ENCODE data around the gene FOXK2. TPM values are rescaled to one million over a fixed set of nuclear protein-coding genes. Genes with fewer than 3 reads are reported as not detected.
A peak's percentile ranks its signal among the peaks of the same experiment; 100 is the strongest.

Gene FOXK2
- total and polyA plus RNA-seq, 2 donors from 2014 or later, result 13.5 to 37.9 TPM

- intact Hi-C loops (cut with DNase I), result no loop called here
- DNase-seq (peak in 1 of 5 donors; percentile 49), FAIRE-seq (no peak)
- no peaks in the 10 kb centered on the region for H3K27me3 ChIP-seq (ENCODE audit: control insufficient read depth, insufficient read depth, low read length)
- TF ChIP-seq, protein P1, sequence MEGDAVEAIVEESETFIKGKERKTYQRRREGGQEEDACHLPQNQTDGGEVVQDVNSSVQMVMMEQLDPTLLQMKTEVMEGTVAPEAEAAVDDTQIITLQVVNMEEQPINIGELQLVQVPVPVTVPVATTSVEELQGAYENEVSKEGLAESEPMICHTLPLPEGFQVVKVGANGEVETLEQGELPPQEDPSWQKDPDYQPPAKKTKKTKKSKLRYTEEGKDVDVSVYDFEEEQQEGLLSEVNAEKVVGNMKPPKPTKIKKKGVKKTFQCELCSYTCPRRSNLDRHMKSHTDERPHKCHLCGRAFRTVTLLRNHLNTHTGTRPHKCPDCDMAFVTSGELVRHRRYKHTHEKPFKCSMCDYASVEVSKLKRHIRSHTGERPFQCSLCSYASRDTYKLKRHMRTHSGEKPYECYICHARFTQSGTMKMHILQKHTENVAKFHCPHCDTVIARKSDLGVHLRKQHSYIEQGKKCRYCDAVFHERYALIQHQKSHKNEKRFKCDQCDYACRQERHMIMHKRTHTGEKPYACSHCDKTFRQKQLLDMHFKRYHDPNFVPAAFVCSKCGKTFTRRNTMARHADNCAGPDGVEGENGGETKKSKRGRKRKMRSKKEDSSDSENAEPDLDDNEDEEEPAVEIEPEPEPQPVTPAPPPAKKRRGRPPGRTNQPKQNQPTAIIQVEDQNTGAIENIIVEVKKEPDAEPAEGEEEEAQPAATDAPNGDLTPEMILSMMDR (IDR thresholded peaks at IDR 0.05; ENCODE audit: borderline replicate concordance, extremely low read depth, insufficient read depth), result no peak
- H3K9ac ChIP-seq (ENCODE audit: low read length in 3 of 3), result no peak overlapping the region
- H3K4me1 ChIP-seq (ENCODE audit: control insufficient read depth in 2 of 3, insufficient read depth in 2 of 3, low read depth in 1 of 3, low read length in 3 of 3), result no peaks in the 10 kb centered on the region
- no peaks in the 10 kb centered on the region for H3K9me3 ChIP-seq (ENCODE audit: control insufficient read depth in 2 of 3, insufficient read depth in 1 of 3, low read length in 3 of 3)
- H3K4me3 ChIP-seq (ENCODE audit: low read length in 3 of 3), result no peak overlapping the region
- H3K36me3 ChIP-seq (ENCODE audit: control insufficient read depth in 2 of 3, insufficient read depth in 3 of 3, low read length in 3 of 3), result peaks cover 7 to 42% (median 29%) of the 10 kb centered on the region in 3 donors
- H3K27ac ChIP-seq (ENCODE audit: low read depth in 2 of 2, low read length in 2 of 2), result no peak overlapping the region
Observed at GRCh38 chr17:82619211-82619610, 99.7 kb downstream of the FOXK2 start.

GRCh38 chr17:82619641-82620040 lies 100.1 kb downstream of the FOXK2 start:
- H3K27ac ChIP-seq (ENCODE audit: low read depth in 2 of 2, low read length in 2 of 2), result no peak overlapping the region
- intact Hi-C loops (cut with DNase I), result no loop called here
- no peaks in the 10 kb centered on the region for H3K9me3 ChIP-seq (ENCODE audit: control insufficient read depth in 2 of 3, insufficient read depth in 1 of 3, low read length in 3 of 3)
- no peak overlapping the region for H3K4me3 ChIP-seq (ENCODE audit: low read length in 3 of 3)
- H3K36me3 ChIP-seq (ENCODE audit: control insufficient read depth in 2 of 3, insufficient read depth in 3 of 3, low read length in 3 of 3), result peaks cover 7 to 42% (median 29%) of the 10 kb centered on the region in 3 donors
- DNase-seq (peak in 1 of 5 donors; percentile 54), FAIRE-seq (no peak)
- TF ChIP-seq, protein P1 (IDR thresholded peaks at IDR 0.05; ENCODE audit: borderline replicate concordance, extremely low read depth, insufficient read depth), result no peak
- no peaks in the 10 kb centered on the region for H3K4me1 ChIP-seq (ENCODE audit: control insufficient read depth in 2 of 3, insufficient read depth in 2 of 3, low read depth in 1 of 3, low read length in 3 of 3)
- no peak overlapping the region for H3K9ac ChIP-seq (ENCODE audit: low read length in 3 of 3)
- H3K27me3 ChIP-seq (ENCODE audit: control insufficient read depth, insufficient read depth, low read length), result no peaks in the 10 kb centered on the region

DNA sequence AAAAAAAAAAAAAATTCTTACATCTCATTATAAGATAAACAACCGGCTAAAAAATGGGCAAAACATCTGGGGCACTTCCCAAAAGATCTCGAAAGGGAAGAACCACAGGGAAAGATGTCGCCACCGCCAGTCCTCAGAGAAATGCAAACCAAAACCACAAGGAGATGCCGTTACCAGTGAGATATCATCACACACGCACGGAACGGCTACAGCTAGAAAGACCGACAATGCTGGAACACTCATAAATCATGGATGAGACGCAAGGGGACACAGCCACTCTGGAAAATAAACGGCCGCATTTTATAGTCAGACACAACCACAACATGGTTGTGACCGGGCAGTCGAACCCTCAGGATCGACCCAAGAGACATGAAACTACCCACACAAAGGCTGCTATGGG lies 104.2 kb downstream of the FOXK2 start:
- Histone ChIP-seq H3K27me3 (ENCODE audit: control insufficient read depth, insufficient read depth, low read length) (no peaks in the 10 kb centered on the region), H3K4me1 (ENCODE audit: control insufficient read depth in 2 of 3, insufficient read depth in 2 of 3, low read depth in 1 of 3, low read length in 3 of 3) (no peaks in the 10 kb centered on the region), H3K9ac (ENCODE audit: low read length in 3 of 3) (no peak overlapping the region), H3K27ac (ENCODE audit: low read depth in 2 of 2, low read length in 2 of 2) (no peak overlapping the region), H3K4me3 (ENCODE audit: low read length in 3 of 3) (no peak overlapping the region), H3K36me3 (ENCODE audit: control insufficient read depth in 2 of 3, insufficient read depth in 3 of 3, low read length in 3 of 3) (peaks cover 10 to 39% (median 20%) of the 10 kb centered on the region in 3 donors), H3K9me3 (ENCODE audit: control insufficient read depth in 2 of 3, insufficient read depth in 1 of 3, low read length in 3 of 3) (no peaks in the 10 kb centered on the region)
- TF ChIP-seq, protein P1 (IDR thresholded peaks at IDR 0.05; ENCODE audit: borderline replicate concordance, extremely low read depth, insufficient read depth), result no peak
- FAIRE-seq (no peak), DNase-seq (no peak)
- intact Hi-C loops (cut with DNase I), result no loop called here

DNA sequence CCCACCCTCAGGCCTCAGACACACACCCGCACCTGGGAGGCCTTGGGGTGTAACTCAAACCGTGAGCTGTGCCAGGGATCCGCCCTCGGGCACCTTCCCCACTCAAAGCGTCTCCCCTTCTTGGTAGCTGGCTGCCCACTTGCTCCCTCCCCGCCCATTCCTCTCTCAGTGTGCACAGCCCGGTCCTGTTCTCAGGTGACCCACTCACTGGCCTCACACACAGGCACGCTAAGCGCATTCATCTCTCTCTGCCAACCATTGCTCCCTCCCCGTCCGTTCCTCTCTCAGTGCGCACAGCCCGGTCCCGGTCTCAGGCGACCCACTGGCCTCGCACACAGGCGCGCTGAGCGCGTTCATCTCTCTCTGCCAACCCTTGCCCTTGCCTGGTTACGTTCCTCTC lies 107.9 kb downstream of the FOXK2 start:
- H3K27me3 ChIP-seq (ENCODE audit: control insufficient read depth, insufficient read depth, low read length), result no peaks in the 10 kb centered on the region
- no peak for DNase-seq
- no peak overlapping the region for H3K4me3 ChIP-seq (ENCODE audit: low read length in 3 of 3)
- H3K4me1 ChIP-seq (ENCODE audit: control insufficient read depth in 2 of 3, insufficient read depth in 2 of 3, low read depth in 1 of 3, low read length in 3 of 3), result no peaks in the 10 kb centered on the region
- peaks cover 8 to 29% (median 12%) of the 10 kb centered on the region in 3 donors for H3K36me3 ChIP-seq (ENCODE audit: control insufficient read depth in 2 of 3, insufficient read depth in 3 of 3, low read length in 3 of 3)
- no peak overlapping the region for H3K9ac ChIP-seq (ENCODE audit: low read length in 3 of 3)
- H3K9me3 ChIP-seq (ENCODE audit: control insufficient read depth in 2 of 3, insufficient read depth in 1 of 3, low read length in 3 of 3), result no peaks in the 10 kb centered on the region
- FAIRE-seq, result no peak
- TF ChIP-seq, protein P1 (IDR thresholded peaks at IDR 0.05; ENCODE audit: borderline replicate concordance, extremely low read depth, insufficient read depth), result no peak
- intact Hi-C loops (cut with DNase I), result no loop called here
- H3K27ac ChIP-seq (ENCODE audit: low read depth in 2 of 2, low read length in 2 of 2), result no peak overlapping the region
